Esophagus muscularis mucosa (tissue), 3 donors: Measurements from ENCODE around the gene CDX1.

Experiments
- POLR2A ChIP-seq: fragments of 450-650 bp; IDR thresholded peaks from one replicate; pipeline ENCODE4 v1.6.1; 2017; ENCODE audit warnings: antibody characterized with exemption, moderate library complexity, mild to moderate bottlenecking, low read depth
- TF ChIP-seq, protein P1 (sequence below), 3 experiments: fragments of 200-600 bp in 2 of 3; fragments of 450-650 bp in 1 of 3; sonication (generic) in 2 of 3; IDR thresholded peaks; one replicate each; pipeline ENCODE4 v1.5.1; 2017 to 2019; ENCODE audit warnings: antibody characterized with exemption in 3 of 3, mild to moderate bottlenecking in 2 of 3, moderate library complexity in 1 of 3

GRCh38 chr5:150217873-150218692 is 51.5 kb downstream of the CDX1 start:
- TF ChIP-seq, protein P1, sequence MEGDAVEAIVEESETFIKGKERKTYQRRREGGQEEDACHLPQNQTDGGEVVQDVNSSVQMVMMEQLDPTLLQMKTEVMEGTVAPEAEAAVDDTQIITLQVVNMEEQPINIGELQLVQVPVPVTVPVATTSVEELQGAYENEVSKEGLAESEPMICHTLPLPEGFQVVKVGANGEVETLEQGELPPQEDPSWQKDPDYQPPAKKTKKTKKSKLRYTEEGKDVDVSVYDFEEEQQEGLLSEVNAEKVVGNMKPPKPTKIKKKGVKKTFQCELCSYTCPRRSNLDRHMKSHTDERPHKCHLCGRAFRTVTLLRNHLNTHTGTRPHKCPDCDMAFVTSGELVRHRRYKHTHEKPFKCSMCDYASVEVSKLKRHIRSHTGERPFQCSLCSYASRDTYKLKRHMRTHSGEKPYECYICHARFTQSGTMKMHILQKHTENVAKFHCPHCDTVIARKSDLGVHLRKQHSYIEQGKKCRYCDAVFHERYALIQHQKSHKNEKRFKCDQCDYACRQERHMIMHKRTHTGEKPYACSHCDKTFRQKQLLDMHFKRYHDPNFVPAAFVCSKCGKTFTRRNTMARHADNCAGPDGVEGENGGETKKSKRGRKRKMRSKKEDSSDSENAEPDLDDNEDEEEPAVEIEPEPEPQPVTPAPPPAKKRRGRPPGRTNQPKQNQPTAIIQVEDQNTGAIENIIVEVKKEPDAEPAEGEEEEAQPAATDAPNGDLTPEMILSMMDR (IDR thresholded peaks at IDR 0.05): peak; percentile 89 to 97 (median 95)
- TF ChIP-seq POLR2A: no peak
